ENCODE results near the gene RASAL2. TPM values are rescaled to one million over a fixed set of nuclear protein-coding genes. Genes with fewer than 3 reads are reported as not detected.
"Not testable (repeated sequence)": the region's sequence is repeated elsewhere in the genome, so short reads cannot be mapped to it uniquely, and the experiment has no call there.

Gene RASAL2
- total RNA-seq, 2 donors from 2014 or later, result not detected

DNA sequence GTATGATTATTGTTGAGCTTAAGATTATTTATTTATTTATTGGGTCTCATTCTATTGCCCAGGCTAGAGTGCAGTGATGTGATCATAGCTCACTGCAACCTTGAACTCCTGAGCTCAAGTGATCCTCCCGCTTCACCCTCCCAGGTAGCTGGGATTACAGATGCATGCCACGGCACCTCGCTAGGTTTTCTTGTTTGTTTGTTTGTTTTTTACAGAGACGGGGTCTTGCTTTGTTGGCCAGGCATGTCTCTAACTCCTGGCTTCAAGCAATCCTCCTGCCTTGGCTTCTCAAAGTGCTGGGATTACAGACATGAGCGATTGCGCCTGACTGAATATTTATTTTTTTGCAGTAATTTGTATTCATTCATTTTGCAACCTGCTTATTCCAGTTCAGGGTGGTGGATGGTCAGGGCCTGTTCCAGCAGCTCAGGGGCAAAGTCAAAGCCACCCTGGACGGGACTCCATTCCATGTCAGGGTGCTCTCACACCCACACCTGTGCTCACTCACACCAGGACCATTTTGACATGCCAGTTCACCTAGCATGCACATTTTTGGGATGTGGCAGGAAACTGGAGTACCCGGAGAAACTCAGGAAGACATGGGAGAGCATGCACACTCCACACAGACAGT is 29.6 kb upstream of the RASAL2 start:
- Mint-ChIP-seq H3K27ac (no peak overlapping the region), H3K9me3 (peaks cover 23 to 28% of the 10 kb centered on the region in 2 donors)
- ATAC-seq, result no peak

DNA sequence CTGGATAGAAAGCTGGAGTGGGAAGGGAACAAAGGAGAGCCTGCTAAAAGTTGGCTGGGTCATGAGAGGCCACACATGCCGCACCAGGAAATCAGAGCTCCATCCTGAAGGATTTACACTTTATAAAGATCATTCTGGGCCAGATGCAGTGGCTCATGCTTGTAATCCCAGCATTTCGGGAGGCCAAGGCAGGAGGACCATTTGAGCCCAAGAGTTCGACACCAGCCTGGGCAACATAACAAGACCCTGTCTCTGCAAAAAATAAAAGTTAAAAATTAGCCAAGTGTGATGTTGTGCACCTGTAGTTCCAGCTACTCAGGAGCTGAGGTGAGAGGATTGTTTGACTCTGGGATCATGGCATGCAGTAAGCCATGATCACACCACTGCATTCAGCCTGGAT is 28.7 kb upstream of the RASAL2 start:
- DNase-seq (ENCODE audit: low spot score in 2 of 2) (no peak), ATAC-seq (no peak)
- peaks cover 22 to 25% of the 10 kb centered on the region in 2 donors for H3K9me3 Mint-ChIP-seq
- H3K27ac Mint-ChIP-seq, result no peak overlapping the region
- H3K36me3 Mint-ChIP-seq, result no peaks in the 10 kb centered on the region

More for the DNA sequence above, 29.6 kb upstream of the RASAL2 start:
- DNase-seq (ENCODE audit: low spot score in 2 of 2), result no peak
- H3K36me3 Mint-ChIP-seq, result no peaks in the 10 kb centered on the region

DNA sequence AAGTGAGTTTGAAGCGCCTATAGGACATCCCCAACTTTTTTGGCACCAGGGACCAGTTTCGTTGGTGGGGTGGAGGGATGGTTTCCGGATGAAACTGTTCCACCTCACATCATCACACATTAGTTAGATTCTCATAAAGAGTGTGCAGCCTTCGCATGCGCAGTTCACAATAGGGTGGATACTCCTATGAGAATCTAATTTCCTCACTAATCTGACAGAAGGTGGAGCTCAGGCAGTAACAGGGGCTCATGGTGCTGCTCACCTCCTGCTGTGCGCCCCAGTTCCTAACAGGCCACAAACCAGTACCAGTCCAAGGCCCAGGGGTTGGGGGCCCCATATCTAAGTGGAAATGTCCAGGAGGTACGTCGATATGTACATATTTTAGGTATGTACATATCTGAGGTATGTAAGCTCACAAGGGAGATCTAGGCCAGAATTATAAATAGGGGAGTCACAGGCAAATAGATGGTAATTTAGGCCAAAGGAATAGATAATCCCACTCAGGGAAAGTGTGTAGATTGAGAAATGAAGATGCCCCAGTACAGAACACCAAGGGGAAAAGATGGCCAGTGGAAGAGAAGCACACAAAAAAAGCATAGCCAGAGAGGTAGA is 27.5 kb upstream of the RASAL2 start:
- DNase-seq (ENCODE audit: low spot score in 2 of 2) (no peak), ATAC-seq (no peak)
- Mint-ChIP-seq H3K36me3 (no peaks in the 10 kb centered on the region), H3K27ac (no peak overlapping the region), H3K9me3 (peaks cover 22 to 25% of the 10 kb centered on the region in 2 donors)

DNA sequence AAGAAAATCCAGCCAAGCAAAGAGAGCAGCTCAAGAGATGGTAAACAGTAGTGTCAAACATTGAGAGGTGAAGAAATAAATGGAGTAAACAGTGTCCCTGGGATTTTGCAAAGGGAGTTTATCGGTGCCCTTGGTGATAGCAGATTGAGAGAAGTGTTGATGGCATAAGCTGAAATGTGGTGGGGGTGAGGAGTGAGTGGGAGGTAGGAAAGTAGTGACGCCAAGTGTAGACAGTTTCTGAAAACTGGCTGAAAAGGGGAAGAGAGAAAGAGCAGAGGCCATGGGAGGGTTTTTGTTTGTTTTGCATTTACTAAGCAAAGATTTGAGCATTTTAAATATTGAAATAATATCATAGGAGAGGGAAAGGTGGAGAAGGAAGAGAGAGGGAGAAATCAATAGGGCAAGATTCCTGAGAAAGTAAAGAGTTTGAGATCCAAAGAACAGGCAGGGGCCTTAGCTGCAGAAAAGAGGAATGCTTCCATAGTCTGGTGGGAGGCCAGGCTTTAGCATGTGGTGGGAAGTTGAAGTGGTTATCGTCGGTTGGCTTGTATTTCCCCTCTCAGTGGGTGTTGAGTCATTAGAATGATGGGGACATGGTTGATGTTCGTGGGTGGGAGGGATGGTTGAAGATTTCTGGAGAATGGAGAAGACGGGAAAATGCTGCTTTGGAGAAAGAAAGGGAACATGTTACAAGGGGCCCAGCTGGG is 26.8 kb upstream of the RASAL2 start:
- Mint-ChIP-seq H3K36me3 (no peaks in the 10 kb centered on the region), H3K9me3 (peaks cover 22 to 25% of the 10 kb centered on the region in 2 donors), H3K27ac (no peak overlapping the region)
- no peak for DNase-seq (ENCODE audit: low spot score in 2 of 2)
- no peak for ATAC-seq

DNA sequence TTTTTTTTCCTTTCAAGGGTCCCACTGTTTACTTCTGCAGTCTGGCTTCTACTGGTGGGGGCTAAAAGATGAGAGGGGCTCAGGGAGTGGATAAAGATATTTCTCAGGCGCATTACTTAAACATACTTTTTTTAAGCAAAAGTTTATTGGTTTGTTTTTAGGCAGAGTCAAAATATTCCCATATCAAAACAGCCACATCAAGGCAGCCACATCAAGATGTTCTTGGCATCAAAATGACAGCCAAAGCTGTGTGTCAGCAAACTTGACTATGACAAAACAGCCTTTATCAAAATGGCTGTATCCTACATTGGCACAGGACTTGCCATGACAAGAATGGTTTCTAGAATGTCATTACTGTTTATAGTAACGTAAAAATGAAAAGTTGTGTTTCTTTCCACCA is 22.1 kb upstream of the RASAL2 start:
- DNase-seq (ENCODE audit: low spot score in 2 of 2), result no peak
- H3K9me3 Mint-ChIP-seq, result peaks cover 19 to 26% of the 10 kb centered on the region in 2 donors
- ATAC-seq, result no peak
- H3K36me3 Mint-ChIP-seq, result no peaks in the 10 kb centered on the region
- H3K27ac Mint-ChIP-seq, result no peak overlapping the region

DNA sequence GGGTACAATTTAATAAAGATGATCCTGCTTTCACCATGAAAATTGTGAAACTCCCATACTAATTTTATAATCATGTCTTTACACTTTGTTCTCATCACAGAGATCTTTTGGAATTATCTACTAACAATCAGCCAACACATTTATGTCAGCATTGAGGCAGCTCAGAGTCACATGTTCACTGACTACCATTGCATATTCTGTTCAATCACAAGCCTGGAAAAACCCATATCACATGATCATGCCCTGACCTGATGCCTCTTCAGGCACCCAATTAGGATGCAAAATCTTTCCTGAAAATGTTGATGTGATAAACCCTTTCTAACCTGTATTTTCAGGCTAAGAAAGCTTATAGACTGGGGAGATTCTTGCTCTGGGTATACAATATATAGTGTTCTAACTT is 21.6 kb upstream of the RASAL2 start:
- Mint-ChIP-seq H3K27ac (no peak overlapping the region), H3K9me3 (peaks cover 19 to 26% of the 10 kb centered on the region in 2 donors), H3K36me3 (no peaks in the 10 kb centered on the region)
- DNase-seq (ENCODE audit: low spot score in 2 of 2), result no peak
- ATAC-seq, result no peak

DNA sequence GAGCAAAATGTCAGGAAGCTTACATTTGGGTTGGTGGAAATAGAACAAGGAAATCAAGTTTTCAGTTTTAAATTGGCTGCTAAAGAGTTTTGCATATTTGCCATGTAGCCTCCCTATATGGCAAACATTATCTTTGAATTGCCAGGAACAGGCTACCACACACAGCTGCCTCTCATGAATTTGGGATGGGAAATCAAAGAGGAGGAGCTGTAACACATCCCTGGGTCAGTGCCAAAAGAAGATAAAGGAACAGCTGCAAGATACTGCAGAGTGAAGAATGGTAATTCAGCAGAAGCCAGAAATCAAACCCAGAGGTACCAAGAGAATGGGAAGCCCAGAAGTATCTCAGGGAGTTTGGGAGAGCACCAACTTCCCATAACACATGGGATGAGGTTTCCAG is 18.6 kb upstream of the RASAL2 start:
- Mint-ChIP-seq H3K27ac (no peak overlapping the region), H3K36me3 (no peaks in the 10 kb centered on the region), H3K9me3 (peaks cover 13 to 20% of the 10 kb centered on the region in 2 donors)
- ATAC-seq (no peak), DNase-seq (ENCODE audit: low spot score in 2 of 2) (no peak)

DNA sequence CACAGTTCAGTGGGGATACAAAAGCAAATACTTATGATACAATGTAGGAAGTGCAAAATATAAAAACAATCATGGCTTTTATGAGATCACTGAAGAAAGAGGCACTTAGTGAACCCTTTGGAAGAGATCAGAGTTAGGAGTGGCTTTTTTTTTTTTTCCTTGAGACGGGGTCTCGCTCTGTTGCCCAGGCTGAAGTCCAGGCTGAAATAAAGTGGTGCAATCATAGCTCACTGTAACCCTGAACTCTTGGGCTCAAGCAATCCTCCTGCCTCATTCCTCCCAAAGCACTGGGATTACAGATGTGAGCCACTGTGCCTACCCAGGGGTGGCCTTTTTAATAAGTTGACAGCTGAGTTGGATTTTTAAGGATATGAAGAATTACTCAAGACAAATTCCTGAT is 17.3 kb upstream of the RASAL2 start:
- no peak overlapping the region for H3K27ac Mint-ChIP-seq
- DNase-seq (ENCODE audit: low spot score in 2 of 2), result no peak
- ATAC-seq, result no peak
- H3K9me3 Mint-ChIP-seq, result peaks cover 13 to 20% of the 10 kb centered on the region in 2 donors
- no peaks in the 10 kb centered on the region for H3K36me3 Mint-ChIP-seq

DNA sequence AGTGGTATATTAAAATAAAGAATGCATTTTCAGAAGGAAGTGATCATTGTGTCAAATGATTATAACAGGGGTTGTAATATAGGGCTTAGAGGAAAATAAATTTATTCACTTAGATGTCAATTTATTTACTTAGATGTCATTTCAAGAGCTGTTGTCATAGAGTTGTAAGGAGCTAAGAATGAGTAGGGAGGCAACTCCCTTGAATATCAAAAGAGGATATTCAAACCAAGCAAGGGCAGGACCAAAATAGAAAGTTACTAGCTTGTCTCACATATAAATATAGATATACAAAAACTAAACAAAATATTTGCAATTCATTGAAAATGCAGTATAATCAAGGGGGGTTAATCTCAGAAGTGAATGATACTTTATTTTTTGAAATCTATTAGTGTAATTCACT is 16.0 kb upstream of the RASAL2 start:
- Mint-ChIP-seq H3K9me3 (peaks cover 9 to 20% of the 10 kb centered on the region in 2 donors), H3K36me3 (no peaks in the 10 kb centered on the region), H3K27ac (no peak overlapping the region)
- DNase-seq (ENCODE audit: low spot score in 2 of 2) (no peak), ATAC-seq (no peak)

DNA sequence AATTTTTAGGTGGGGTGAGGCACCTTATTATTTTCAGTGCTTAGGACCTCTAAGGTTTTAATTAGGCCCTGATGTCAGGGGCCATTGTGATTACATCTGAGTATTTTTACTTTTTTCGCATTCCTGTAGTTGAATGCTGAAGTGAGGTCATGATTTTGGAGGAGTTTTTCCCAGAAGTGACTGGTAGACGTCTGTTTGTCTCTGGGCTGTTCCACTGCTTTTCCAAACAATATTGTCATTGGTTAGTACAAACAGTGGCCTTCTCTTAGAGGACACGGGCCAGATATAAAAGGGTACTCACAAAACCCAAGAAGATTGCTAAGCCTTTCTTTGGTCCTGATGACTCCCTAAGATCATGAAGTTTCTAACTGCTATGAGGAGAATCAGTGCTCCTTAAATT is 7.6 kb upstream of the RASAL2 start:
- DNase-seq (ENCODE audit: low spot score in 2 of 2), result no peak
- H3K9me3 Mint-ChIP-seq, result peaks cover 9 to 15% of the 10 kb centered on the region in 2 donors
- H3K36me3 Mint-ChIP-seq, result peaks cover 0 to 6% of the 10 kb centered on the region in 2 donors
- no peak for ATAC-seq
- H3K27ac Mint-ChIP-seq, result no peak overlapping the region

DNA sequence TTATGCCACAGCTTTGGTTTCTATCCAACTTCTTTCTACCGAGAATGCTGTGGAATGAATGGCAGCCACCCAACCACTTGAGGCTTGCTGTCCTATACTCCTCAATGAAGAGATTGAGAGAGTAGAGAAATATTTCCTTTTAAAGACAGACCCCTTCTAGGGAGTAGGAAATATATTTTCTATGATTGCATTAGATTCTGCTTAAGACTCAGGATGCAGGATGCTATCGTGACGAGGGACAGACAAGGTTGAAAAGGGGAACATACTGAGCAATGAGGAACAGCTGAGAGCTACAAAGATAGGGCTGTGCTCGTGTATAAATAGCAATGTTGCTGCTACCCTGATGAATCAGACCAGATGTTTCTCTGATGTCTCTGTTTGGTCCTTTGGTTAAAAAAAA is 7.1 kb upstream of the RASAL2 start:
- H3K27ac Mint-ChIP-seq, result no peak overlapping the region
- ATAC-seq, result no peak
- no peak for DNase-seq (ENCODE audit: low spot score in 2 of 2)
- peaks cover 0 to 11% of the 10 kb centered on the region in 2 donors for H3K36me3 Mint-ChIP-seq
- peaks cover 12 to 15% of the 10 kb centered on the region in 2 donors for H3K9me3 Mint-ChIP-seq

DNA sequence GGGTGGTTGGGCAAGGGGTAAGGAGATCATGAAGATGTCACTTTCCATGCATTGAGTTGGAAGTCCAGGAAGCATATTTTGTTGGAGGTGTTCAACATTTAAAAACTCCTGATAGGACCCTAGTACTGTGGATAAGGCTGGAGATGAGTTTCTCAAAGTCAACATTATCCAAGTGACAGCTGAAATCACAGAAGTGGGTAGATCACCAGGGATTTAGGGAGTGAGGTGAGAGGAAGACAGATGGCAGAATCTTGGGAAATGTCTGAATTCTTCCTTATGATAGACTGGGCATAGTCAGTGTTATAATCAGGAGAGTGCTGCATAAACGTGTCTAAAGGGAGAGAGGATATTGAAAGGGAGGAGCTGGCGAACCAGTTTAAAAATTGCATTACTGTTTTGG is 5.3 kb upstream of the RASAL2 start:
- no peak for DNase-seq (ENCODE audit: low spot score in 2 of 2)
- peaks cover 9 to 20% of the 10 kb centered on the region in 2 donors for H3K9me3 Mint-ChIP-seq
- H3K27ac Mint-ChIP-seq, result no peak overlapping the region
- peaks cover 12 to 18% of the 10 kb centered on the region in 2 donors for H3K36me3 Mint-ChIP-seq
- ATAC-seq, result no peak

DNA sequence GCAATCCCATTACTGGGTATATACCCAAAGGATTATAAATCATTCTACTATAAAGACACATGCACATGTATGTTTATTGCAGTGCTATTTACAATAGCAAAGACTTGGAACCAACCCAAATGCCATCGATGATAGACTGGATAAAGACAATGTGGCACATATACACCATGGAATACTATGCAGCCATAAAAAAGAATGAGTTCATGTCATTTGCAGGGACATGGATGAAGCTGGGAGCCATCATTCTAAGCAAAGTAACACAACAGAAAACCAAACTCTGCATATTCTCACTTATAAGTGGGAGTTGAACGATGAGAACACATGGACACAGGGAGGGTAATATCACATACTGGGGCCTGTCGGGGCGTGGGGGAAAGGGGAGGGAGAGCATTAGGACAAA is 2.5 kb upstream of the RASAL2 start:
- ATAC-seq; DNase-seq (ENCODE audit: low spot score in 2 of 2); H3K27ac Mint-ChIP-seq: not testable (repeated sequence)
- peaks cover 9 to 15% of the 10 kb centered on the region in 2 donors for H3K9me3 Mint-ChIP-seq
- peaks cover 12 to 36% of the 10 kb centered on the region in 2 donors for H3K36me3 Mint-ChIP-seq

DNA sequence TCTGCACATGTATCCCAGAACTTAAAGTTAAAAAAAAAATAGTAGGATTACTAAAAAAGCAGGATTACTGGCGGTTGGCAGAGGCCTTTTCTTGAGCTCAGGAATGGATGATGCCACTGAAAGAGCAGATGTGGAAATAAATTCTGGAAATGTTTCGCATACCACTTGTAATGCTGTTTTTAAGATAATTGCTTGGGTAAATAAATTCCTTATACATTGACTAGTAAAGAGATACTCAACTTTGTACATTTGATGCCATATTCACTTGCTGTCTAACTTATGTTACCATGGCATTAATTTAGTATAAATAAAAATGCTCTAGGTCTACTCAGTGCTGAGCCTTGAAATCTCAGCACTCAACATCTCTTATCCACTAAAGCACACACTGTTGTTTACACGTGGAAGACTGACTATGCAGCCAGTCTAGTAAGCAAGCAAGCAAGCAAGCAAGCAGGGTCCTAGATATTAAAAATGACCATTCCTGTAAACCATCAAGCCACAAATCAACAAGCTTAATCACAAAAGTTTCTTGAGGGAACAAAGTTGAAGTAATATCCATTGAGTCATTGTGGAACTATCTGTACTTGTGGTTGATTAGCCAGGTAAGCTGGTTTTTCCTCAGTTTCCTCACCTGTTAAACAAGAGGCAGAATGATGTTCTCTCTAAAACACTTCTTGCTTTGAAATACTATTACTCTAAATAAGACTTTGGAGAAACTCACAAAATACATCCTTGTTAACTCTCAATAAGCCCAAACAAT is 1.7 kb upstream of the RASAL2 start:
- peaks cover 12 to 36% of the 10 kb centered on the region in 2 donors for H3K36me3 Mint-ChIP-seq
- H3K9me3 Mint-ChIP-seq, result peaks cover 9 to 15% of the 10 kb centered on the region in 2 donors
- no peak for ATAC-seq
- H3K27ac Mint-ChIP-seq, result no peak overlapping the region
- no peak for DNase-seq (ENCODE audit: low spot score in 2 of 2)

DNA sequence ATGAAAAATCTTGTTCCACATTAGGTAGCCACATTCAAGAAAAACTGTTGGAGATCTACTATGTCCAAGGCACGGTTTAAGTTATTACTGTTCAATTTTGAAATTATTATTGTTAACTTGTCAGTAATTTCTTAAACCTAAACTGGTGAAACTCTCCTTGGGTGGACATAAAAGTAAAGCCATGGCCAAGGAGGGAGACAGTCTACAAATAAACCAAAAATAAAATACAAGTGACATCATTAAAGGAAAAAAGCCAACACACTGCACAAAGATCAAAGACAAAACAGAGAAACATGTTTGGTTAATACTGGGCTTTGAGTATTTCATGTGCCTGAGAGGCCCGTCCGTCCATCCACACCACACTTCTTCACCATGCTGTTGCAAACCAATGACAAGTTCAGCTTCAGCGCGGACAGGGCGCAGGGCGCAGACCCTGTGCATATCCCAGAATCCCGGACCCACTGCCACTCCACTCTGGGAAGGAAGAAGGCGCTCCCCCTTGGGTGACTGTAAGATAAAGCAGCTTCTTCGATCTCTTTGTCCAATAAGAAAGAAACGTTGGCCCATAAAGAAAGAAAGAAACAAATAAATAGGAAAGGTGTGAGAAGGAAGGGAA is 918 bp upstream of the RASAL2 start:
- DNase-seq (ENCODE audit: low spot score in 2 of 2), result no peak
- H3K9me3 Mint-ChIP-seq, result peaks cover 6 to 14% of the 10 kb centered on the region in 2 donors
- no peak overlapping the region for H3K27ac Mint-ChIP-seq
- H3K36me3 Mint-ChIP-seq, result peaks cover 12 to 36% of the 10 kb centered on the region in 2 donors
- ATAC-seq, result no peak

DNA sequence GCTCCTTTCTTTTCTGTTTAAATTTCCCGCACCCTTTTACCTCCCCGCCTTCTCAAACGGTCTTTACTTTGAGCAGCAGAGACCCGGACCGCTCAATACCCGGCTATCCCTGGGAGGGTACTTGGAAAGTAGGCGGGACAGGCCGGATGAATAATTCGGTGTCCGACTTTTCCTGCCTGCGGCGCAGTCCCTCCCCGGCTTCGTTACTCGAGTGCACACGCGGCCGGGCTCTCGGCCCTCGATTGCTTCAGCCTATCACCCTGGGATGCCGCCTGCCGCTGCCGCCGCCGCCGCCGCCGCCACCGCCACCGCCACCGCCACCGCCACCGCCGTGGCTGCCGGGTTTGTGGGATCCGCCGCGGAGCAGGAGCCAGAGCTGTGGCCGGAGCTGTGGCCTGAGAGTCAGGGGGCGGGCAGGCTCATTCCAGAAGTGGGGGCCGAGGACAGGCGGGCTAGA is 382 bp upstream of the RASAL2 start:
- H3K9me3 Mint-ChIP-seq, result peaks cover 4 to 9% of the 10 kb centered on the region in 2 donors
- ATAC-seq, result peak in 1 of 2 donors; percentile 92
- no peak overlapping the region for H3K27ac Mint-ChIP-seq

More for the DNA sequence above, 382 bp upstream of the RASAL2 start:
- peak in 1 of 2 donors; percentile 45 for DNase-seq (ENCODE audit: low spot score in 2 of 2)
- H3K36me3 Mint-ChIP-seq, result peaks cover 12 to 36% of the 10 kb centered on the region in 2 donors

Data from activated naive CD4-positive, alpha-beta T cell treated with anti-CD3 and anti-CD28 coated beads, Interleukin-2, amount 50 U/mL, for 72 hours (primary cell).